Calu3 (cell line): ENCODE results near the gene TLE6. TPM values are rescaled to one million over a fixed set of nuclear protein-coding genes. Genes with fewer than 3 reads are reported as not detected.

Experiments used
- BruUV-seq: library from RNA; stranded (reverse); fragments of 400-500 nt; replicated peaks from 2 replicates; lab custom pipeline; 2021; lab: Mats Ljungman, UMichigan
- CTCF ChIA-PET: fragments of 300-600 bp; sonication (Branson Sonifier 250); formaldehyde crosslinking; loops from one replicate; lab custom pipeline; 2022; ENCODE audit warnings: antibody characterized with exemption; lab: Charles Lee
- DNase-seq: peaks from one replicate; pipeline ENCODE4 v3.0.0; 2022
- H3K27ac Mint-ChIP-seq: one replicate; pipeline ENCODE4 v1.8.0; 2022; ENCODE audit warnings: mixed read lengths; ENCODE audit not compliant: unreplicated experiment
- H3K27me3 Mint-ChIP-seq: one replicate; pipeline ENCODE4 v1.8.0; 2022; ENCODE audit warnings: mixed read lengths; ENCODE audit not compliant: unreplicated experiment
- H3K36me3 Mint-ChIP-seq: one replicate; pipeline ENCODE4 v1.8.0; 2022; ENCODE audit warnings: mild to moderate bottlenecking, moderate library complexity, mixed read lengths; ENCODE audit not compliant: insufficient read depth, unreplicated experiment
- H3K4me1 Mint-ChIP-seq: one replicate; pipeline ENCODE4 v1.8.0; 2022; ENCODE audit warnings: mild to moderate bottlenecking, low read depth, mixed read lengths; ENCODE audit not compliant: unreplicated experiment
- H3K4me3 Mint-ChIP-seq: one replicate; pipeline ENCODE4 v1.8.0; 2022; ENCODE audit warnings: mild to moderate bottlenecking, low read depth, moderate library complexity, mixed read lengths; ENCODE audit not compliant: unreplicated experiment
- H3K9me3 Mint-ChIP-seq: one replicate; pipeline ENCODE4 v1.8.0; 2022; ENCODE audit warnings: low read depth, mixed read lengths; ENCODE audit not compliant: unreplicated experiment
- intact Hi-C: fragments of 100-400 bp; cut with micrococcal nuclease; formaldehyde crosslinking; loops from one replicate; pipeline ENCODE4 v1.10.0; 2022; ENCODE audit not compliant: unreplicated experiment
- total RNA-seq: library from RNA; stranded (reverse); gene quantifications from 2 replicates; pipeline ENCODE4 v1.2.3, GENCODE V29; 2022
- TF ChIP-seq, protein P1 (sequence below): fragments of 200-600 bp; IDR thresholded peaks from one replicate; pipeline ENCODE4 v1.8.0; 2022; ENCODE audit warnings: antibody characterized with exemption; ENCODE audit not compliant: unreplicated experiment

The TLE6 gene
- total RNA-seq, 1 experiment from 2014 or later = 2.1 TPM

DNA sequence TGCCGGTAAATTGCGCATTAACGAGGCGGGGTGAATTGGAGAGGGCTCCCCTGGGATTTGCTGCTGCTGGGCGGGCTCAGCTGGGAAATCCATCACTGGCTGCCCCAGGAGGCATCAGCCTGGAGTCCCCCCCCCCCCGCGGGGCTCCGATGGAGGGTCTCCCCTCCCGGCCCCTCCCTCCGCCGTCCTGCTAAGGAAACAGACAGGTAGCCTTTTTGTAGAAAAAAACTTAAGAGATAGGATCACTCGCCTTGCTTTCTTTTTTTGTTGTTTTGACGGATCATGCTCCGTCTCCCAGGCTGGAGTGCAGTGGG is 6.8 kb downstream of the TLE6 start:
- CTCF ChIA-PET = interaction anchor here (0.7 to 1.2 kb wide), 2 partner anchors 51 to 1526 kb away, joined by 3 to 8 read pairs; no protein-coding TSS in a partner anchor
- TF ChIP-seq, protein P1, sequence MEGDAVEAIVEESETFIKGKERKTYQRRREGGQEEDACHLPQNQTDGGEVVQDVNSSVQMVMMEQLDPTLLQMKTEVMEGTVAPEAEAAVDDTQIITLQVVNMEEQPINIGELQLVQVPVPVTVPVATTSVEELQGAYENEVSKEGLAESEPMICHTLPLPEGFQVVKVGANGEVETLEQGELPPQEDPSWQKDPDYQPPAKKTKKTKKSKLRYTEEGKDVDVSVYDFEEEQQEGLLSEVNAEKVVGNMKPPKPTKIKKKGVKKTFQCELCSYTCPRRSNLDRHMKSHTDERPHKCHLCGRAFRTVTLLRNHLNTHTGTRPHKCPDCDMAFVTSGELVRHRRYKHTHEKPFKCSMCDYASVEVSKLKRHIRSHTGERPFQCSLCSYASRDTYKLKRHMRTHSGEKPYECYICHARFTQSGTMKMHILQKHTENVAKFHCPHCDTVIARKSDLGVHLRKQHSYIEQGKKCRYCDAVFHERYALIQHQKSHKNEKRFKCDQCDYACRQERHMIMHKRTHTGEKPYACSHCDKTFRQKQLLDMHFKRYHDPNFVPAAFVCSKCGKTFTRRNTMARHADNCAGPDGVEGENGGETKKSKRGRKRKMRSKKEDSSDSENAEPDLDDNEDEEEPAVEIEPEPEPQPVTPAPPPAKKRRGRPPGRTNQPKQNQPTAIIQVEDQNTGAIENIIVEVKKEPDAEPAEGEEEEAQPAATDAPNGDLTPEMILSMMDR = no peak
- H3K9me3 Mint-ChIP-seq = no peaks in the 10 kb centered on the region
- peaks cover 26% of the 10 kb centered on the region for H3K27me3 Mint-ChIP-seq
- no peaks in the 10 kb centered on the region for H3K4me1 Mint-ChIP-seq
- no peaks in the 10 kb centered on the region for H3K36me3 Mint-ChIP-seq
- intact Hi-C loops = no loop called here
- no peak overlapping the region for H3K27ac Mint-ChIP-seq
- no peak for DNase-seq
- no peak overlapping the region for H3K4me3 Mint-ChIP-seq
- no TSS peak for BruUV-seq

DNA sequence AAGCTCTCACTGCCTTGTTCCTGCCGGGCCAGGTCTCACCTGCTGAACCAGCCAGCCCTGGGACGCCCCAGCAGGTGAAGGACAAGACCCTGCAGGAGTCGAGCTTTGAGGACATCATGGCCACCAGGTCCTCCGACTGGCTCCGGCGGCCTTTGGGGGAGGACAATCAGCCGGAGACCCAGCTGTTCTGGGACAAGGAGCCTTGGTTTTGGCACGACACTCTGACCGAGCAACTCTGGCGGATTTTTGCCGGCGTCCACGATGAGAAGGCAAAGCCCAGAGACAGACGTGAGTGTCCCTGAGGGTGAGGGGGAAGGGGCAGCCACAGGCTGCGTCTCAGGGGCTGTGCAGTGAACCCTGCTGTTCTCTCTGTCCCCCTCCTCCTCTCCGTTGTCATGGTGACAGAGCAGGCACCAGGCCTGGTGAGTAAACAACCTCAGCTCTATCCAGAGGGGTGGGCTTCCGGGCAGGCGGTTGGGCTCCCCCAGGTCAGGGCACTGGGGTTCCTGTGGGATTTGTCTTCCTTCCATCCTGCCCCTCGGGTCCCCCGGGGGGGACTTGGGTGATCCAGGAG is 9.7 kb downstream of the TLE6 start:
- intact Hi-C loops = no loop called here
- no peaks in the 10 kb centered on the region for H3K9me3 Mint-ChIP-seq
- peaks cover 18% of the 10 kb centered on the region for H3K27me3 Mint-ChIP-seq
- BruUV-seq = no TSS peak
- H3K27ac Mint-ChIP-seq = no peak overlapping the region
- CTCF ChIA-PET = interaction anchor here (0.6 kb wide), 1 partner anchor 265 kb away, joined by 8 read pairs; no protein-coding TSS in a partner anchor
- no peaks in the 10 kb centered on the region for H3K4me1 Mint-ChIP-seq
- H3K4me3 Mint-ChIP-seq = no peak overlapping the region
- TF ChIP-seq, protein P1 = no peak
- DNase-seq = no peak
- H3K36me3 Mint-ChIP-seq = no peaks in the 10 kb centered on the region

DNA sequence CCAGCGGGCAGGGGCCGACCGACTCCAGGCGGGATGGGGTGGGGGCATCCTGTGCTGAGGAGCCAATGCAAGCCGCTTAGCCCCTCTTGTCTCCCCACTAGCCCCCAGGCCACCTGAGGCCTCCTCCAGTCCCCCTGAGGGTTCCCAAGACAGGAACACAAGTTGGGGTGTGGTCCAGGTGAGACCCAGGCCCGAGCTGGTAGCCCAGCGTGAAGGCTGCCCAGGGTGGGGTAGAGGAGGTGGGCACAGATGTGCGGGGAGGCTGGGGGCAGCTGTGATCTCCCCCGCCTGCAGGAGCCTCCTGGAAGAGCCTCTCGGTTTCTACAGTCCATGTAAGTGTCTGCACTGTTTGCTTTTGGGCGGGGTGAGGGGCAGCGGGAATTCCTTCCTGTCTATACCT is 10.4 kb downstream of the TLE6 start:
- no TSS peak for BruUV-seq
- CTCF ChIA-PET = no interaction called here
- no peak for DNase-seq
- no peaks in the 10 kb centered on the region for H3K4me1 Mint-ChIP-seq
- H3K36me3 Mint-ChIP-seq = no peaks in the 10 kb centered on the region
- no peaks in the 10 kb centered on the region for H3K9me3 Mint-ChIP-seq
- no peak overlapping the region for H3K4me3 Mint-ChIP-seq
- intact Hi-C loops = no loop called here
- no peak overlapping the region for H3K27ac Mint-ChIP-seq
- H3K27me3 Mint-ChIP-seq = peaks cover 14% of the 10 kb centered on the region
- TF ChIP-seq, protein P1 = no peak

DNA sequence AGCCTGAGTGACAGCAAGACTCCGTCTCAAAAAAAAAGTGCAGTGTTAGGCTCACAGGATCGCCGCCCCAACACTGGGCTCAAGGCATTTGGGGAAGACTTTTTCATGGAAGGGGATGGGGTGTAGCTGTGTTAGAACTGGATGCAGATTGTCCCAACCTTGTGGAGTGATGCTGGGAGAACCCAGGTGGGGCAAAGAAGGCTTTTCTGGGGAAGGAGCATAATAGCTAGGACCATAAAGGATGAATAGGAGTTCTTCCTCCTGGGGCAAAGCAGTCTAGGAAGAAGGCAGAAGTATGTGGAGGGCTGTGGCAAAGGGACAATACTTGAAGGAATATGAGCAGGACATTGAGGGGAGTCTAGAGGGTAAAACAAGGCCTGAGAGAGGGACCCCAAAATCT is 11.2 kb downstream of the TLE6 start:
- Mint-ChIP-seq H3K4me1 (no peaks in the 10 kb centered on the region), H3K9me3 (no peaks in the 10 kb centered on the region), H3K36me3 (no peaks in the 10 kb centered on the region), H3K27ac (no peak overlapping the region), H3K27me3 (peaks cover 14% of the 10 kb centered on the region), H3K4me3 (no peak overlapping the region)
- TF ChIP-seq, protein P1 = no peak
- CTCF ChIA-PET = no interaction called here
- BruUV-seq = no TSS peak
- intact Hi-C loops = no loop called here
- no peak for DNase-seq
